Nephron progenitor cell (in vitro differentiated cells): ENCODE measurements around the gene ADAMTS7.
"Not testable (repeated sequence)": the region's sequence is repeated elsewhere in the genome, so short reads cannot be mapped to it uniquely, and the experiment has no call there.

Experiments used
- DNase-seq: peaks from one replicate; pipeline ENCODE4 v3.0.0; 2021
- H3K27ac Mint-ChIP-seq: 2 replicates; pipeline ENCODE4 v1.8.0; 2021; ENCODE audit warnings: mild to moderate bottlenecking, moderate library complexity, mixed read lengths
- H3K27me3 Mint-ChIP-seq: 2 replicates; pipeline ENCODE4 v1.8.0; 2021; ENCODE audit warnings: mild to moderate bottlenecking, low read depth, mixed read lengths; ENCODE audit not compliant: poor library complexity
- H3K36me3 Mint-ChIP-seq: 2 replicates; pipeline ENCODE4 v1.8.0; 2021; ENCODE audit warnings: low read depth, mixed read lengths
- H3K4me1 Mint-ChIP-seq: 2 replicates; pipeline ENCODE4 v1.8.0; 2021; ENCODE audit warnings: mixed read lengths
- H3K4me3 Mint-ChIP-seq: 2 replicates; pipeline ENCODE4 v1.8.0; 2021; ENCODE audit warnings: mild to moderate bottlenecking, moderate library complexity, mixed read lengths
- H3K9me3 Mint-ChIP-seq: 2 replicates; pipeline ENCODE4 v1.8.0; 2021; ENCODE audit warnings: mild to moderate bottlenecking, moderate library complexity, mixed read lengths
- CTCF ChIP-seq: fragments of 200-600 bp; sonication (generic); IDR thresholded peaks from 2 replicates; pipeline ENCODE4 v1.5.0; 2021; ENCODE audit warnings: antibody characterized with exemption

ADAMTS7 gene

GRCh38 chr15:78800189-78800588 lies 11.1 kb downstream of the ADAMTS7 start:
- H3K27ac Mint-ChIP-seq = no peak overlapping the region
- no peak overlapping the region for H3K4me3 Mint-ChIP-seq
- H3K36me3 Mint-ChIP-seq = peaks cover 13% of the 10 kb centered on the region
- H3K4me1 Mint-ChIP-seq = peaks cover 16% of the 10 kb centered on the region
- DNase-seq = no peak
- no peak for TF ChIP-seq CTCF
- no peaks in the 10 kb centered on the region for H3K9me3 Mint-ChIP-seq
- no peaks in the 10 kb centered on the region for H3K27me3 Mint-ChIP-seq

- H3K27ac Mint-ChIP-seq, DNase-seq, H3K9me3 Mint-ChIP-seq, H3K4me3 Mint-ChIP-seq, H3K27me3 Mint-ChIP-seq, H3K4me1 Mint-ChIP-seq: not testable (repeated sequence)
- H3K36me3 Mint-ChIP-seq = peaks cover 13% of the 10 kb centered on the region
Measured at GRCh38 chr15:78799102-78799501, 12.2 kb downstream of the ADAMTS7 start.

GRCh38 chr15:78798355-78798754 lies 12.9 kb downstream of the ADAMTS7 start:
- H3K4me1 Mint-ChIP-seq, H3K27me3 Mint-ChIP-seq, DNase-seq, H3K9me3 Mint-ChIP-seq, H3K4me3 Mint-ChIP-seq, H3K27ac Mint-ChIP-seq: not testable (repeated sequence)
- peaks cover 13% of the 10 kb centered on the region for H3K36me3 Mint-ChIP-seq

- no peak overlapping the region for H3K4me3 Mint-ChIP-seq
- peaks cover 4% of the 10 kb centered on the region for H3K4me1 Mint-ChIP-seq
- TF ChIP-seq CTCF = no peak
- peaks cover 13% of the 10 kb centered on the region for H3K36me3 Mint-ChIP-seq
- no peak for DNase-seq
- no peaks in the 10 kb centered on the region for H3K27me3 Mint-ChIP-seq
- H3K27ac Mint-ChIP-seq = no peak overlapping the region
- no peaks in the 10 kb centered on the region for H3K9me3 Mint-ChIP-seq
Measured at GRCh38 chr15:78797951-78798350, 13.3 kb downstream of the ADAMTS7 start.

- no peak for DNase-seq
- Mint-ChIP-seq H3K9me3 (no peaks in the 10 kb centered on the region), H3K27ac (no peak overlapping the region), H3K36me3 (peaks cover 17% of the 10 kb centered on the region), H3K4me3 (no peak overlapping the region), H3K27me3 (no peaks in the 10 kb centered on the region), H3K4me1 (peaks cover 4% of the 10 kb centered on the region)
- TF ChIP-seq CTCF = no peak
Measured at GRCh38 chr15:78796510-78796909, 14.8 kb downstream of the ADAMTS7 start.

GRCh38 chr15:78795043-78795442 lies 16.2 kb downstream of the ADAMTS7 start:
- H3K4me3 Mint-ChIP-seq = no peak overlapping the region
- no peaks in the 10 kb centered on the region for H3K4me1 Mint-ChIP-seq
- no peaks in the 10 kb centered on the region for H3K9me3 Mint-ChIP-seq
- no peaks in the 10 kb centered on the region for H3K27me3 Mint-ChIP-seq
- no peak for TF ChIP-seq CTCF
- H3K27ac Mint-ChIP-seq = no peak overlapping the region
- peaks cover 9% of the 10 kb centered on the region for H3K36me3 Mint-ChIP-seq
- DNase-seq = no peak

GRCh38 chr15:78794446-78794845 lies 16.8 kb downstream of the ADAMTS7 start:
- H3K27me3 Mint-ChIP-seq, H3K9me3 Mint-ChIP-seq, DNase-seq, H3K4me1 Mint-ChIP-seq, H3K27ac Mint-ChIP-seq, H3K36me3 Mint-ChIP-seq, H3K4me3 Mint-ChIP-seq: not testable (repeated sequence)
